ENCODE results near the gene MYCN.

- no peak for TF ChIP-seq POLR2A (IDR thresholded peaks at IDR 0.05)
- no peak for TF ChIP-seq CTCF (IDR thresholded peaks at IDR 0.05)
These were observed 40.3 kb downstream of the MYCN start for GRCh38 chr2:15980605-15981098.
